GM19455 (cell line): ENCODE measurements around the gene BRD2.

ENCODE experiments used
- ATAC-seq: cut with Tn5 transposase; IDR thresholded peaks from one replicate; pipeline ENCODE4 v1.9.1; 2021; ENCODE audit not compliant: unreplicated experiment

The BRD2 gene

DNA sequence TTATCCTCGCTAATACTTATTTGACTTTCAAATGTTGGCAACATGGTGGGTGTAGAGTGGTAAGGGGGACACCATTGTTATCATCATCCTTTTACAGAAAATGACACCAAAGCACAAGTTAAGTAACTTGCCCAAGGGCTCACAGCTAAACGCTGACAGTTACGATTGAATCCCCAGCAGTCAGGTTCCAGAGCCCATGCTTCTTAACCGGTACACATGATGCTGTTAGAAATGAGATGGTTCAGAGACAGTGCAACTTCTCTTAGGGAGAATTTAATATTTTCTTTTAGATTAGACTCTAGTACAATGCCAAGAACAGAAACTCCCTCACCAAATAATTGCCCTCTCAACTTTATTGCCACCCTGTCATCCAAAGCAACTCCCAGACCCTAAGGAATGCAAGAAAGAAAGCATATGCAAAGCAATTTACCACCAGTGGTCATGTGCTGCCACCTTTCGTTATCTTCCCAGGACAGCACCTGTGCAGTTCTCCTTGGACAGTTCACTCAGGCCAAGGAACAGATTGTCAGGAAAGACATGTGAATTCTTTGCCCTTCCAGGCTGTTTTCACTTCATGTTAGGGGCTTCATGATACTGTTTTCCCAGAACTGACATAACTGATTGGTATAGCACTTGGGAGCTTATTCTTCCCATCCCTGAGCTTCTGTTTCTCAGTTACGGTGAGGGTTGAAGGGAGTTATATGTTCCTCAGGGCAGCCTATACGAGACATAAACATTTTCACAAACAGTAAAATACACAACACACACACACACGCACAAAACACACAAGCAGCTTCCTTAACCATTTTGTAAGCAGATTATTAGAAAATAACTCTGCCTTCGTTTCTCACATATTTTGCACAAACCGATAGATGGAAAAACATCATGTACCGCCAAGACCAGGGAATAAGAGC is 20.6 kb upstream of the BRD2 start:
- no peak for ATAC-seq

- ATAC-seq: no peak
Observed at GRCh38 chr6:32949113-32949512, 19.3 kb upstream of the BRD2 start.

GRCh38 chr6:32950010-32950409 is 18.4 kb upstream of the BRD2 start:
- ATAC-seq: no peak

GRCh38 chr6:32950449-32950848 is 17.9 kb upstream of the BRD2 start:
- no peak for ATAC-seq

DNA sequence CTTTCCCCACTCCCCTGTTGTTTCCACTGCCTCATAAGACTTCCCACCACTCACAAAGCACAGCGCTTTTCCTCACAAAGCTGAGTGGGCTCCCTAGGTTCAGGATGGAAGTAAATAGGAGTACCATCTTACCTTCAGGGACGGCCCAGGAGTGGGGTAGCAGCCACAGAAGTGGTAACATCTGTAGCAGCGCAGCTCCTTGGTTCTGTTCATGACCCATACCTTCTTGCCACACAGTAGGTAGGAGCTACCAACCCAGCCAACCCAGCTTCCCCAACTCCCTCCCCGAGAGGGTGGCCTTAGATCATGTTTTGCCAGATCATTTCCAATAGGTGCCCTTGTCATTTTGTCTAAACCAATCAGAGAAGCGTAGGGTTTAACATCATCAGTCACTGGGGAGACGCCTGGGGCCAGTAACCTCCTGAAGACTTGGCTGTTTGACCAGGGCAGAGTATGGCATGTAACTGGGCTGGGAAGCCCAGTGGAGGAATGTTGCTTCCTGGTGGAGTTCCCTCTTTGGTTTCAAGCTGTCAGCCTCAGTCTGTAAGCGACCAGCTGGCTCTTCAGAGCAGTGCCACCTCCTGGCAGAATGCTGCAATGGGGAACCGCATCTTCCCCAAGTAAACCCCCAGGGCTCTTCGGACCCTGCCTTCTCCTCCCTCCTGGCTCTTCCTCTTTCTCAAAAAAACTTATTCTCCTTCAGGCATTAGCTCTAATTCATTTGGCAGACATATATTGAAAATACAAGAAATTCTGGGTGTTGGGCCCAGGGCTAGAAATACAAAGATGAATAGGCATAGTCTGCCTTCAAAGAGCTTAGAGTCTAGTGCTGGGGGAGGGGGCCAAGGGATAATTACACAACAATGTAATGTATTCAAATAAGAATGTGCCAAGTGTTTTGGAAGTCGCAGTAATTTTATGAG is 15.3 kb upstream of the BRD2 start, which contains the start of gene HLA-DMA:
Gene HLA-DMA (minus strand): TSS at position 281 of the 923 bp plus-strand sequence. CDS start 61 bp downstream, at position 220.
- peak; percentile 77 for ATAC-seq

- ATAC-seq: no peak
Observed at GRCh38 chr6:32953775-32954174, 14.6 kb upstream of the BRD2 start.

- ATAC-seq: no peak
Observed at GRCh38 chr6:32954267-32954666, 14.1 kb upstream of the BRD2 start.

- ATAC-seq: no peak
Observed at GRCh38 chr6:32954986-32955802, 13.2 kb upstream of the BRD2 start.

- no peak for ATAC-seq
Observed at GRCh38 chr6:32956176-32956575, 12.2 kb upstream of the BRD2 start.

DNA sequence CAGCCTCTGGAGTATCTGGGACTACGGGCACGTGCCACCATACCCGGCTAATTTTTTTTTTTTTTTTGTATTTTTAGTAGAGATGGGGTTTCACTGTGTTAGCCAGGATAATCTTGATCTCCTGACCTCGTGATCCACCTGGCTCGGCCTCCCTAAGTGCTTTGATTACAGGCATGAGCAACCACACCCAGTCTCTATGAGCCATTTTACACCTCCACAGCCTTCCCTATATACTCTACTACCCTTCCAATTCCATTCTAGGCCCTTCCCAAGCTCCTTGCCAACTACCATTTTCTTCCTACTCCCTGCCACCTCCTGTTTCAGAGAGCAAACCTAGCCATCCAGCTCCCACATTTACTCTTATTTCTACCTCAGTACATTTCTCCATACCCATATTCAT is 7.8 kb upstream of the BRD2 start:
- ATAC-seq: no peak

- no peak for ATAC-seq
Observed at GRCh38 chr6:32962213-32962826, 6.1 kb upstream of the BRD2 start.

- no peak for ATAC-seq
Observed at GRCh38 chr6:32963866-32964265, 4.5 kb upstream of the BRD2 start.

DNA sequence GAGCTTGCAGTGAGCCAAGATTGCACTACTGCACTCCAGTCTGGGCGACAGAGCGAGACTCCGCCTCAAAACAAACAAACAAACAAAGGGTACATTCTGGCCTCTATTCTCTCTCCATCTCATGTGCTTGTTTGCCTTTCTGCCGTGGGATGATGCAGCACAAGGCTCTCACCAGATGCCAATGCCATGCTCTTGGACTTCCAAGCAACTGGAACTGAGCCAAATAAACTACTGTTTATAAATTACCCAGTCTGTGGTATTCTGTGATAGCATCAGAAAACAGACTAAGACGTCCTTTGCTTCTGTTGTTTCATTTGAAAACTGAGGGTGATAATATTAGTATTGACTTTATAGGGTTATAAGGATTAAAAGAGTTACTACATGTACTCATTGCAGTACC is 3.6 kb upstream of the BRD2 start:
- ATAC-seq: no peak

- ATAC-seq: no peak
Observed at GRCh38 chr6:32967151-32968091, 973 bp upstream of the BRD2 start.

DNA sequence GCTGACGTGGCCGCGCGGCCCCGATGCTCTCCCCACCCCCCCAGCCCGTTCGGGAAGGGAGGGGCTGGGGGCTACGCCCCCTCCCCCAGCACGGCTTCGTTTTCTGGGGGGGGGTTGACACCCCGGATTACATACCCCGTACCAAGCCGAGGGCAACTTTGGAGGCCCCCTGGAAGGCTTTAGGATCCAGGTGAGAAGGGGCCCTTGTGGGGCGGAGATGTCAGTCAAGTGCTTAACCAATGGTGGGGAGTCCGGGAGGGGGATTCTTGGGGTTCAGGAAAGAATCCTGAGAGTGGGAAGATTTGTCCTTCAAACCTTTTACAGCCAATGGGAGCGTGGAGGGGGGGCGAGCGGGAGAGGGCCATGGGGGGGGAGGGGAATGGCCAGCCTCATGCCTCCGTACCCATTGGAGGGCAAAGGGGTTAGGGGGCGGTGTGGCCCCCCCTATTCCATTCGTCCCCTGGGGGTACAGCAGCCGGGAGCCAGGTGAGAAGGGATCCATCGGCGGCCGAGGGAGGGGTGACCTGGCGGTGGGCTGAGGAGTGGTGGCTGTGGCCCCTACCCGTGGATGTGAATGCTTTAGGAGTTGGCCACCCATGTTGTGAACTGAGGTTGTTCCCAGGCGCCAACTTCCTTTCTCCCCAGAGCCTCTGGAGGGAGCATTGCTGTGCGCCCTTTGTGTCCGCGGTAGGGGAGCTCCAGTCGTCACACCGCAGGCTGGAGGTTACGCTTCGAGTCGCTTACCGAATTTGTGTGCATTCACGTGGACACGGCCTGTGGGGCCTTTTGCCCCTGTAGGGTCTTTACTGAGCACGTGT is 682 bp downstream of the BRD2 start:
- ATAC-seq: no peak

DNA sequence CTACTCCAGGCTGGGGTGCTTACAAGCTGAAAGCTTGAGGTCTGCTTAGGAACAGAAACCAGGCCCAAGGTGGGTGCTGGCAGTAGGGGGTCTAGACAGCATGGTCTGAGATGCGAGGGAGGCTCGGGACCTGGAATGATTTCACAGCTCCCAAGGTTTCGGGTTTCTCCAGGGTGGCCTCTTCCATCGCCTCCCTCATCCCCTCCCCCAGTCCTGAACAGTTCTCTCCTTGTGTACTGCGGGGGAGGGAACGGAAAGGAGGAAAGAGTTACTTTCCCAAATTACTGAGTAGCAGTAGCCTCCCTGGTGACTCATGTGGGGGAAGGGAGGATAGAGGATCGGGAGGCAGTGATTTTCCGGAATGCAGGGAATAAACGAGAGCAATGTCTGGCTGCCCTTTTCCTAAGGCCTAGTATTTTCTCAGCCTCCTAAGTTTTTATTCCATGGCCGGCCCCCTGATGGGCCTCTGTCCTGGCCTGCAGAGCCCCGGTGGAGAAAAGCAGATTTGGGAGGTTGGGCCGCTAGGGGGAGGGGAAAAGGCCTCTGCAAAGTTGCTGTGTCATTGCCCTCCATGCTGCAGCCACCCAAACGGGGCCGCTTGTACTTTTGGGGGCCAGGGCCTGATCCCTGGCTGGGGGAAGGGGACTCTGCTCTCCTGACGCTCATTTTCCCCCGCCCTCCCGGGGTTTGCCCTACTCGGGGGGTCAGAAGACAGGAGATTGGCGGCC is 1.5 kb downstream of the BRD2 start:
- ATAC-seq: no peak

GRCh38 chr6:32970413-32971241 is 2.2 kb downstream of the BRD2 start:
- no peak for ATAC-seq
